CD4-positive, CD25-positive, alpha-beta regulatory T cell (primary cell): Measurements from ENCODE around the gene PSMG3. TPM values are rescaled to one million over a fixed set of nuclear protein-coding genes. Genes with fewer than 3 reads are reported as not detected.
"Not testable (repeated sequence)": the region's sequence is repeated elsewhere in the genome, so short reads cannot be mapped to it uniquely, and the experiment has no call there.

Source experiments
- ATAC-seq, 2 donors: fragments of 150-1000 bp; cut with Tn5 transposase; one replicate each; pipeline ENCODE4 v1.10.0; 2021; ENCODE audit warnings: low read depth in 2 of 2, moderate number of reproducible peaks in 2 of 2, moderate library complexity in 1 of 2
- DNase-seq, 3 donors: peaks; one replicate each; pipeline versions ENCODE4 v3.0.0 to v3.0.0-alpha.2; 2012 to 2022; ENCODE audit warnings: mixed read lengths in 1 of 3
- H3K27ac ChIP-seq: one replicate; pipeline ENCODE4 v1.7.0; 2013; ENCODE audit warnings: mild to moderate bottlenecking, low read length; ENCODE audit not compliant: insufficient read depth, poor library complexity, severe bottlenecking
- H3K27me3 ChIP-seq: one replicate; pipeline ENCODE4 v1.7.0; 2013; ENCODE audit warnings: low read length; ENCODE audit not compliant: control insufficient read depth, insufficient read depth
- H3K36me3 ChIP-seq: one replicate; pipeline ENCODE4 v1.7.0; 2013; ENCODE audit warnings: mild to moderate bottlenecking, low read length, moderate library complexity; ENCODE audit not compliant: control insufficient read depth, insufficient read depth
- H3K4me1 ChIP-seq: 2 replicates; pipeline ENCODE4 v1.7.0; 2013; ENCODE audit warnings: mild to moderate bottlenecking, low read length; ENCODE audit not compliant: insufficient read depth, control insufficient read depth, poor library complexity, severe bottlenecking
- H3K4me3 ChIP-seq: one replicate; pipeline ENCODE4 v1.7.0; 2013; ENCODE audit warnings: low read depth, mild to moderate bottlenecking, low read length, moderate library complexity
- H3K9me3 ChIP-seq, 2 experiments: 1 replicate in 1 of 2; 2 replicates in 1 of 2; pipeline ENCODE4 v1.7.0; 2013; ENCODE audit warnings: low read length in 2 of 2, mild to moderate bottlenecking in 1 of 2, moderate library complexity in 1 of 2; ENCODE audit not compliant: control insufficient read depth in 2 of 2
- H3K27ac Mint-ChIP-seq, 3 donors: one replicate each; pipeline ENCODE4 v1.8.0; 2020 to 2022; ENCODE audit warnings: mild to moderate bottlenecking in 3 of 3, mixed read lengths in 3 of 3, moderate library complexity in 2 of 3
- H3K27me3 Mint-ChIP-seq: one replicate; pipeline ENCODE4 v1.8.0; 2022; ENCODE audit warnings: mild to moderate bottlenecking, mixed read lengths
- H3K36me3 Mint-ChIP-seq: one replicate; pipeline ENCODE4 v1.8.0; 2020; ENCODE audit warnings: mixed read lengths
- H3K4me1 Mint-ChIP-seq, 4 donors: one replicate each; pipeline ENCODE4 v1.8.0; 2020 to 2022; ENCODE audit warnings: mixed read lengths in 4 of 4, mild to moderate bottlenecking in 1 of 4
- H3K4me3 Mint-ChIP-seq, 4 donors: one replicate each; pipeline ENCODE4 v1.8.0; 2020 to 2022; ENCODE audit warnings: mild to moderate bottlenecking in 4 of 4, mixed read lengths in 4 of 4, moderate library complexity in 3 of 4
- H3K9me3 Mint-ChIP-seq, 7 donors: one replicate each; pipeline ENCODE4 v1.8.0; 2020 to 2022; ENCODE audit warnings: mixed read lengths in 7 of 7, mild to moderate bottlenecking in 3 of 7, moderate library complexity in 2 of 7
- polyA plus RNA-seq, 4 donors: library from polyadenylated mRNA; unstranded; fragments of 300-500 nt; fragmentation: Illumina TruSeq; gene quantifications; one replicate each; pipeline ENCODE4 v1.2.3, GENCODE V29; 2021
- total RNA-seq: library from RNA; stranded (reverse); gene quantifications from one replicate; pipeline ENCODE4 v1.2.3, GENCODE V29; 2022

Gene PSMG3
- total and polyA plus RNA-seq, 5 donors from 2014 or later, result 16.3 to 47.8 (median 45.7) TPM

- H3K27ac Mint-ChIP-seq, result peak overlapping the region in 1 of 3 donors; percentile 80
- H3K9me3 Mint-ChIP-seq, result peaks cover 0 to 8% (median 5%) of the 10 kb centered on the region in 7 donors
- Histone ChIP-seq H3K27ac (no peak overlapping the region), H3K36me3 (no peaks in the 10 kb centered on the region), H3K27me3 (peaks cover 5% of the 10 kb centered on the region), H3K4me3 (no peak overlapping the region), H3K4me1 (no peaks in the 10 kb centered on the region), H3K9me3 (no peaks in the 10 kb centered on the region)
- peaks cover 32% of the 10 kb centered on the region for H3K27me3 Mint-ChIP-seq
- H3K4me3 Mint-ChIP-seq, result no peak overlapping the region
- no peaks in the 10 kb centered on the region for H3K4me1 Mint-ChIP-seq
- H3K36me3 Mint-ChIP-seq, result peaks cover 4% of the 10 kb centered on the region
- DNase-seq (no peak), ATAC-seq (no peak)
Observed at GRCh38 chr7:1523844-1524243, 46.0 kb downstream of the PSMG3 start.

GRCh38 chr7:1523208-1523607 is 46.6 kb downstream of the PSMG3 start:
- Mint-ChIP-seq H3K36me3 (peaks cover 4% of the 10 kb centered on the region), H3K4me1 (no peaks in the 10 kb centered on the region), H3K4me3 (no peak overlapping the region), H3K9me3 (peaks cover 0 to 8% (median 5%) of the 10 kb centered on the region in 7 donors), H3K27ac (no peak overlapping the region), H3K27me3 (peaks cover 29% of the 10 kb centered on the region)
- no peaks in the 10 kb centered on the region for H3K9me3 ChIP-seq
- DNase-seq (no peak), ATAC-seq (no peak)
- no peaks in the 10 kb centered on the region for H3K36me3 ChIP-seq
- H3K4me1 ChIP-seq, result no peaks in the 10 kb centered on the region
- H3K4me3 ChIP-seq, result no peak overlapping the region
- no peak overlapping the region for H3K27ac ChIP-seq
- peaks cover 5% of the 10 kb centered on the region for H3K27me3 ChIP-seq

- no peaks in the 10 kb centered on the region for H3K9me3 ChIP-seq
- Mint-ChIP-seq H3K27me3 (peaks cover 20% of the 10 kb centered on the region), H3K4me3 (peak overlapping the region in 1 of 4 donors; percentile 23), H3K27ac (no peak overlapping the region), H3K36me3 (peaks cover 4% of the 10 kb centered on the region), H3K9me3 (peaks cover 0 to 8% (median 5%) of the 10 kb centered on the region in 7 donors), H3K4me1 (no peaks in the 10 kb centered on the region)
- no peaks in the 10 kb centered on the region for H3K36me3 ChIP-seq
- H3K27me3 ChIP-seq, result peaks cover 2% of the 10 kb centered on the region
- no peak overlapping the region for H3K4me3 ChIP-seq
- H3K4me1 ChIP-seq, result no peaks in the 10 kb centered on the region
- no peak for DNase-seq
- no peak for ATAC-seq
- H3K27ac ChIP-seq, result no peak overlapping the region
Observed at GRCh38 chr7:1521456-1521855, 48.4 kb downstream of the PSMG3 start.

GRCh38 chr7:1520539-1521234 is 49.1 kb downstream of the PSMG3 start:
- H3K27me3 ChIP-seq, result peaks cover 2% of the 10 kb centered on the region
- no peaks in the 10 kb centered on the region for H3K4me1 ChIP-seq
- DNase-seq, result no peak
- H3K27me3 Mint-ChIP-seq, result peaks cover 17% of the 10 kb centered on the region
- H3K9me3 ChIP-seq, result no peaks in the 10 kb centered on the region
- no peak overlapping the region for H3K27ac Mint-ChIP-seq
- H3K36me3 Mint-ChIP-seq, result peaks cover 4% of the 10 kb centered on the region
- H3K4me1 Mint-ChIP-seq, result no peaks in the 10 kb centered on the region
- H3K4me3 Mint-ChIP-seq, result no peak overlapping the region
- no peak for ATAC-seq
- peaks cover 0 to 8% (median 5%) of the 10 kb centered on the region in 7 donors for H3K9me3 Mint-ChIP-seq
- H3K27ac ChIP-seq, result no peak overlapping the region
- H3K4me3 ChIP-seq, result no peak overlapping the region
- no peaks in the 10 kb centered on the region for H3K36me3 ChIP-seq

GRCh38 chr7:1519322-1519922 is 50.4 kb downstream of the PSMG3 start:
- H3K4me3 Mint-ChIP-seq, H3K36me3 Mint-ChIP-seq, H3K27ac ChIP-seq, ATAC-seq, H3K27me3 Mint-ChIP-seq, H3K9me3 Mint-ChIP-seq, H3K36me3 ChIP-seq, H3K4me3 ChIP-seq, H3K4me1 Mint-ChIP-seq, H3K27me3 ChIP-seq, H3K27ac Mint-ChIP-seq, H3K9me3 ChIP-seq, DNase-seq, H3K4me1 ChIP-seq: not testable (repeated sequence)

Other genes starting within 250 kb of the PSMG3 start
- gene MICALL2, start 110.6 kb downstream of the PSMG3 start, total RNA-seq, result 3.3 TPM
- gene MICALL2, start 110.6 kb downstream of the PSMG3 start, polyA plus RNA-seq, result under 1 TPM in 3 of 4 donors, not detected in 1; 0.14 to 0.35 (median 0.19) TPM
- 107 TPM for gene INTS1, start 65.6 kb downstream of the PSMG3 start, total RNA-seq
- 10 to 100 TPM in 2 of 4 donors, 1 to 10 TPM in 2; 8.5 to 11.9 (median 10.1) TPM for gene INTS1, start 65.6 kb downstream of the PSMG3 start, polyA plus RNA-seq
- 61.5 TPM for gene MAFK, start 39.3 kb downstream of the PSMG3 start, total RNA-seq
- gene MAFK, start 39.3 kb downstream of the PSMG3 start, polyA plus RNA-seq, result under 1 TPM; 0.31 to 0.62 (median 0.47) TPM
- gene TMEM184A, start 13.8 kb downstream of the PSMG3 start, total RNA-seq, result not detected
- gene TMEM184A, start 13.8 kb downstream of the PSMG3 start, polyA plus RNA-seq, result under 1 TPM in 1 of 4 donors, not detected in 3; 0.25 TPM
- gene ELFN1, start 100.2 kb upstream of the PSMG3 start, total RNA-seq, result not detected
- not detected for gene ELFN1, start 100.2 kb upstream of the PSMG3 start, polyA plus RNA-seq